Measurements from ENCODE around the gene SHROOM1. TPM values are rescaled to one million over a fixed set of nuclear protein-coding genes. Genes with fewer than 3 reads are reported as not detected.
A peak's percentile ranks its signal among the peaks of the same experiment; 100 is the strongest.

The SHROOM1 gene
- total and polyA plus RNA-seq, 9 of the 15 experiments (the other 6 are each of a cell fraction or from before 2014, with no cell fraction given): 0.44 to 26.5 (median 11.9) TPM

- BruUV-seq (replicated peaks): no TSS peak
- in situ Hi-C loops (cut with MboI): loop anchor here (10.0 kb wide), 1 partner anchor 1833 kb away; no protein-coding TSS in a partner anchor
- POLR2A ChIA-PET: interaction anchor here (0.7 to 1.6 kb wide), 8 partner anchors 9 to 555 kb away, joined by 3 to 6 read pairs (median 4); partner anchors contain the start of gene KIF3A
- Histone ChIP-seq H3K9ac (ENCODE audit: insufficient read depth in 1 of 2, low read depth in 2 of 2, low read length in 2 of 2) (peak overlapping the region; percentile 32 to 57; a peak in 3 of 4 replicates), H3K79me2 (ENCODE audit: control insufficient read depth, insufficient read depth, low read length) (peaks cover 14% of the 10 kb centered on the region), H3K4me2 (ENCODE audit: insufficient read depth, low read length) (peak overlapping the region; percentile 63), H3K9me3 (replicated peaks; ENCODE audit: control insufficient read depth, insufficient read depth, low read depth, low read length) (no peaks in the 10 kb centered on the region), H3K4me3 (no peak overlapping the region), H3K27ac (ENCODE audit: extremely low read depth, low read depth, low read length) (peak overlapping the region; percentile 26; the same call in 2 of the 3 replicates), H3K36me3 (ENCODE audit: control insufficient read depth, insufficient read depth, low read length) (no peaks in the 10 kb centered on the region), H3K27me3 (ENCODE audit: control insufficient read depth in 2 of 2, insufficient read depth in 2 of 2, low read length in 2 of 2) (no peaks in the 10 kb centered on the region), H4K20me1 (replicated peaks; ENCODE audit: control insufficient read depth, insufficient read depth, low read length) (no peaks in the 10 kb centered on the region), H3K9me1 (ENCODE audit: control insufficient read depth, insufficient read depth, low read length) (no peaks in the 10 kb centered on the region), H2AFZ (ENCODE audit: low read depth, low read length) (peak overlapping the region; percentile 89), H3K4me1 (replicated peaks in 1 of 2; ENCODE audit: control insufficient read depth in 2 of 2, insufficient read depth in 2 of 2, low read length in 2 of 2) (peaks cover 12 to 39% of the 10 kb centered on the region in 2 experiments)
- DNase-seq (ENCODE audit: extremely low read depth in 1 of 4, low spot score in 3 of 4) (peak in 1 of 4 experiments; percentile 38), ATAC-seq (no peak), FAIRE-seq (peak; percentile 72)
- intact Hi-C loops (cut with micrococcal nuclease): no loop called here
- 17% methylated on average over 4 of the region's 4 CpGs for WGBS (ENCODE audit: insufficient coverage, low coverage, missing lambda C conversion rate)
- CTCF ChIA-PET (ENCODE audit: low intra/inter-chr PET ratio): no interaction called here
- TF ChIP-seq SRSF9 (IDR thresholded peaks at IDR 0.05; ENCODE audit: borderline replicate concordance, low read depth, low read length) (no peak), ELF1 (tag; IDR thresholded peaks at IDR 0.05) (no peak), SMC3 (conservative IDR thresholded peaks at IDR 0.05; ENCODE audit: insufficient read depth, low read depth, low read length) (no peak), CXXC5 (CRISPR knock-in tag; IDR thresholded peaks at IDR 0.05) (no peak), ZNF224 (CRISPR knock-in tag; IDR thresholded peaks at IDR 0.05) (no peak), ZNF589 (CRISPR knock-in tag; IDR thresholded peaks at IDR 0.05; ENCODE audit: low read depth) (0 out of 2 replicates have a peak, but pooled peaks have one; percentile 32), ARID3B (CRISPR knock-in tag; IDR thresholded peaks at IDR 0.05; ENCODE audit: borderline replicate concordance) (no peak), HDAC8 (tag; IDR thresholded peaks at IDR 0.05) (no peak), ZNF134 (CRISPR knock-in tag; conservative IDR thresholded peaks at IDR 0.05) (no peak), ATF3 (IDR thresholded peaks at IDR 0.05) (peak; percentile 66; the same call in 1 of the 2 replicates), ATF3 (CRISPR knock-in tag; conservative IDR thresholded peaks at IDR 0.05) (no peak), SIN3A (IDR thresholded peaks at IDR 0.05; ENCODE audit: borderline replicate concordance in 2 of 2, control insufficient read depth in 1 of 2, low read depth in 2 of 2, low read length in 2 of 2) (no peak), SREBF2 (CRISPR knock-in tag; IDR thresholded peaks at IDR 0.05) (no peak), FOXA1 (IDR thresholded peaks at IDR 0.05; ENCODE audit: borderline replicate concordance) (no peak), STAT5A (IDR thresholded peaks at IDR 0.05; ENCODE audit: borderline replicate concordance, low read length) (no peak), ZNF311 (CRISPR knock-in tag; IDR thresholded peaks at IDR 0.05) (0 out of 2 replicates have a peak, but pooled peaks have one; percentile 28), GABPB1 (CRISPR knock-in tag; IDR thresholded peaks at IDR 0.05) (no peak), CTBP1 (IDR thresholded peaks at IDR 0.05; ENCODE audit: borderline replicate concordance) (peak; percentile 59), JUND (IDR thresholded peaks at IDR 0.05; ENCODE audit: borderline replicate concordance, low read depth, low read length) (peak; percentile 77), JUND (tag; IDR thresholded peaks at IDR 0.05; ENCODE audit: borderline replicate concordance, low read depth, low read length) (peak; percentile 65; the same call in 2 of the 3 replicates)
Observed at GRCh38 chr5:132782101-132782500, 48.3 kb downstream of the SHROOM1 start.

All from K562 (cell line).